Kidney (tissue), 14 donors: ENCODE results near the gene SCN1B. TPM values are rescaled to one million over a fixed set of nuclear protein-coding genes. Genes with fewer than 3 reads are reported as not detected.

Source experiments
- DNase-seq, 5 donors: peaks; one replicate each; pipeline ENCODE4 v3.0.0-alpha.2; 2013 to 2020
- FAIRE-seq: peaks from 2 replicates; lab custom pipeline; 2012; peaks lifted over from hg19 to GRCh38; lab: Jason Lieb, UNC
- H3K27ac ChIP-seq, 2 donors: one replicate each; pipeline ENCODE4 v1.7.0; 2013; ENCODE audit warnings: low read depth in 2 of 2, low read length in 2 of 2, inconsistent platforms in 1 of 2
- H3K27me3 ChIP-seq: one replicate; pipeline ENCODE4 v1.7.1; 2013; ENCODE audit warnings: low read length, inconsistent platforms; ENCODE audit not compliant: control insufficient read depth, insufficient read depth
- H3K36me3 ChIP-seq, 3 donors: one replicate each; pipeline versions ENCODE4 v1.7.0 to v1.7.1; 2013; ENCODE audit warnings: low read length in 3 of 3, control low read depth in 1 of 3, inconsistent platforms in 1 of 3; ENCODE audit not compliant: insufficient read depth in 3 of 3, control insufficient read depth in 2 of 3
- H3K4me1 ChIP-seq, 3 donors: one replicate each; pipeline versions ENCODE4 v1.7.0 to v1.7.1; 2013; ENCODE audit warnings: low read length in 3 of 3, inconsistent platforms in 1 of 3, low read depth in 1 of 3; ENCODE audit not compliant: control insufficient read depth in 2 of 3, insufficient read depth in 2 of 3
- H3K4me3 ChIP-seq, 3 donors: one replicate each; pipeline versions ENCODE4 v1.7.0 to v1.8.1; 2013; ENCODE audit warnings: low read length in 3 of 3, control low read depth in 1 of 3, inconsistent platforms in 1 of 3
- H3K9ac ChIP-seq, 3 donors: one replicate each; pipeline versions ENCODE4 v1.7.0 to v1.7.1; 2013; ENCODE audit warnings: low read length in 3 of 3, control low read depth in 1 of 3, inconsistent platforms in 1 of 3
- H3K9me3 ChIP-seq, 3 donors: one replicate each; pipeline versions ENCODE4 v1.7.0 to v1.7.1; 2013; ENCODE audit warnings: low read length in 3 of 3, control low read depth in 1 of 3, inconsistent platforms in 1 of 3; ENCODE audit not compliant: control insufficient read depth in 2 of 3, insufficient read depth in 1 of 3
- CTCF ChIP-seq: IDR thresholded peaks from 3 replicates; pipeline ENCODE4 v1.5.1; 2012; ENCODE audit warnings: mild to moderate bottlenecking, moderate library complexity, borderline replicate concordance; ENCODE audit not compliant: insufficient read depth; ENCODE audit errors: extremely low read depth
- intact Hi-C: fragments of 100-400 bp; cut with DNase I; formaldehyde crosslinking; loops from one replicate; pipeline ENCODE4 v1.11.1; 2022
- polyA plus RNA-seq: library from polyadenylated mRNA; stranded (reverse); fragments of 350-450 nt; fragmentation: Illumina TruSeq; extraction: RNeasy Lipid Tissue Mini Kit (QIAGEN cat#74804); gene quantifications from one replicate; pipeline ENCODE4 v1.2.3, GENCODE V29; 2014; ENCODE audit warnings: low read depth, low replicate concordance; ENCODE audit not compliant: insufficient read depth
- total RNA-seq: library from RNA; stranded (reverse); fragmentation: NEBNext Ultra II Directional; extraction: Animal tissue kit (Norgen Biotek cat#: 25700); gene quantifications from one replicate; pipeline ENCODE4 v1.2.1, GENCODE V29; 2021
- donor health status: control.
- donor health status: control.
- donor health status: control.
- donor health status: control.
- donor health status: control.
- donor health status: DM: yes; HTN: yes; CAD: no.
- donor health status: Normal renal cell carcinoma (clear cell type).

Gene SCN1B
- total and polyA plus RNA-seq, 2 donors from 2014 or later = 9.6 to 24.1 TPM

- Histone ChIP-seq H3K4me1 (peaks cover 4 to 34% (median 5%) of the 10 kb centered on the region in 3 donors), H3K27ac (peak overlapping the region; percentile 79 to 80), H3K27me3 (no peaks in the 10 kb centered on the region), H3K9ac (peak overlapping the region; percentile 59 to 85 (median 75)), H3K36me3 (peaks cover 0 to 2% (median 0%) of the 10 kb centered on the region in 3 donors), H3K4me3 (peak overlapping the region; percentile 71 to 80 (median 79)), H3K9me3 (no peaks in the 10 kb centered on the region)
- DNase-seq (peak in 4 of 5 donors; percentile 69 to 86 (median 78)), FAIRE-seq (no peak)
- TF ChIP-seq CTCF = no peak
- intact Hi-C loops = no loop called here
These were observed 29.4 kb upstream of the SCN1B start for GRCh38 chr19:35000647-35001501.

- no peak overlapping the region for H3K27ac ChIP-seq
- H3K4me1 ChIP-seq = peaks cover 4 to 31% (median 5%) of the 10 kb centered on the region in 3 donors
- DNase-seq (peak in 1 of 5 donors; percentile 37), FAIRE-seq (no peak)
- no peaks in the 10 kb centered on the region for H3K9me3 ChIP-seq
- H3K36me3 ChIP-seq = peaks cover 0 to 2% (median 0%) of the 10 kb centered on the region in 3 donors
- no peak for TF ChIP-seq CTCF
- H3K9ac ChIP-seq = no peak overlapping the region
- no peak overlapping the region for H3K4me3 ChIP-seq
- intact Hi-C loops = no loop called here
- no peaks in the 10 kb centered on the region for H3K27me3 ChIP-seq
These were observed 28.2 kb upstream of the SCN1B start for GRCh38 chr19:35002037-35002535.

- peak in 1 of 5 donors; percentile 39 for DNase-seq
- H3K27me3 ChIP-seq = no peaks in the 10 kb centered on the region
- no peaks in the 10 kb centered on the region for H3K9me3 ChIP-seq
- FAIRE-seq = no peak
- peaks cover 0 to 7% (median 0%) of the 10 kb centered on the region in 3 donors for H3K36me3 ChIP-seq
- no peak overlapping the region for H3K9ac ChIP-seq
- H3K27ac ChIP-seq = no peak overlapping the region
- peaks cover 0 to 19% (median 2%) of the 10 kb centered on the region in 3 donors for H3K4me1 ChIP-seq
- intact Hi-C loops = no loop called here
- no peak overlapping the region for H3K4me3 ChIP-seq
- no peak for TF ChIP-seq CTCF
These were observed 25.6 kb upstream of the SCN1B start for GRCh38 chr19:35004517-35005255.
